Progenitor cell of endocrine pancreas (in vitro differentiated cells): ENCODE results near the gene LCP2. TPM values are rescaled to one million over a fixed set of nuclear protein-coding genes. Genes with fewer than 3 reads are reported as not detected.

Experiments used
- DNase-seq: peaks from one replicate; pipeline ENCODE4 v3.0.0; 2021; ENCODE audit warnings: low spot score; ENCODE audit not compliant: unreplicated experiment
- H3K27ac Mint-ChIP-seq: 2 replicates; pipeline ENCODE4 v1.8.0; 2021; ENCODE audit warnings: mild to moderate bottlenecking, moderate library complexity, mixed read lengths
- H3K27me3 Mint-ChIP-seq: 2 replicates; pipeline ENCODE4 v1.8.0; 2021; ENCODE audit warnings: mixed read lengths
- H3K36me3 Mint-ChIP-seq: 2 replicates; pipeline ENCODE4 v1.8.0; 2022; ENCODE audit warnings: mixed read lengths; ENCODE audit not compliant: insufficient read depth
- H3K4me1 Mint-ChIP-seq: 2 replicates; pipeline ENCODE4 v1.8.0; 2021; ENCODE audit warnings: low read depth, mixed read lengths
- H3K4me3 Mint-ChIP-seq: 2 replicates; pipeline ENCODE4 v1.8.0; 2021; ENCODE audit warnings: low read depth, mild to moderate bottlenecking, moderate library complexity, mixed read lengths
- H3K9me3 Mint-ChIP-seq: 2 replicates; pipeline ENCODE4 v1.8.0; 2021; ENCODE audit warnings: low read depth, mixed read lengths
- CTCF ChIP-seq: fragments of 200-600 bp; sonication (generic); IDR thresholded peaks from one replicate; pipeline ENCODE4 v1.5.0; 2021; ENCODE audit warnings: antibody characterized with exemption, mild to moderate bottlenecking; ENCODE audit not compliant: unreplicated experiment
- total RNA-seq: library from RNA; stranded (reverse); gene quantifications from 2 replicates; pipeline ENCODE4 v1.2.1, GENCODE V29; 2021

Gene LCP2
- total RNA-seq, 1 donor from 2014 or later = not detected

- DNase-seq = no peak
- Mint-ChIP-seq H3K27me3 (peaks cover 58% of the 10 kb centered on the region), H3K4me1 (peaks cover 2% of the 10 kb centered on the region), H3K27ac (no peak overlapping the region), H3K9me3 (no peaks in the 10 kb centered on the region), H3K36me3 (no peaks in the 10 kb centered on the region), H3K4me3 (no peak overlapping the region)
- no peak for TF ChIP-seq CTCF
Measured at GRCh38 chr5:170268153-170268689, 29.4 kb downstream of the LCP2 start.

GRCh38 chr5:170267431-170268152, 30.0 kb downstream of the LCP2 start:
- no peak overlapping the region for H3K27ac Mint-ChIP-seq
- H3K4me1 Mint-ChIP-seq = peaks cover 2% of the 10 kb centered on the region
- no peak overlapping the region for H3K4me3 Mint-ChIP-seq

DNA sequence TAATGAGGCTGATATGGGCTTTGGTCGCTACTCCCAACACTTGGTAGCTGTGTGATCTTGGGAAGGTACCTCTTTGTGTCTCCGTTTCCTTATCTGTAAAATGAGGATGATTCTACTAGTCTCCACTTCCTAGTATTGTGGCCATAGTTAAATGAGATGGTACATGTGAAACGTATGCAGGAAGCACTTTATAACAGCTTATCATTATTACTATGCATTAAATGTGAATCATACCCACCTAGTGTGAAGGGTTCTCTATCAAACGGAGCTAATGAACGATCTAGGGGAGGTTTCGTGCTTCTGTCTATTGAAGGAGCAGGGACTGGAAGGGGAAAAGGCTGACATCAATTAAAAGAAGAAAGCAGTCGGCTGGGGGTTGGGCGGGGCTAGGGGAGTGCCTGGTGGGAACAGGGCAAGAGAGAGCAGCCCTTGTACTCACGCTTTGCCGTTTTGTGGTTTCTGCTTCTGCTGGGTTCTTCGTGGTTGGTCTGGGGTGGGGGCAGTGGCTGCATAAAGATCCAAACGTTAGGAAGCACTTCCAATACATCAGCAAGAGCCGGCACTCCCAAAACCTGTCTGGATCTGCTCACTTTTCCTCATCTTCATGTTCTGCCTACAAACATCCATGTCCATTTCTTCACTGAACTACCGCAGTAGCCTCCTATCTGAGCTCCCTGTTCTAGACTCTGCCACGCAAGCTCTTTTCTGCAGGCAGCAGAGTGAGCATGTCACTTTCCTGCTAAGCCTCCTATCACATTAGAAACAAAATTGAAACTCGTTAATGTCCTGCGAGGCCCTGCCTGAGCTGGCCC, 30.8 kb downstream of the LCP2 start:
- no peaks in the 10 kb centered on the region for H3K36me3 Mint-ChIP-seq
- H3K27me3 Mint-ChIP-seq = peaks cover 64% of the 10 kb centered on the region
- no peak for TF ChIP-seq CTCF
- H3K4me1 Mint-ChIP-seq = peaks cover 2% of the 10 kb centered on the region
- H3K4me3 Mint-ChIP-seq = no peak overlapping the region
- no peaks in the 10 kb centered on the region for H3K9me3 Mint-ChIP-seq
- H3K27ac Mint-ChIP-seq = no peak overlapping the region
- no peak for DNase-seq

More at GRCh38 chr5:170267431-170268152, 30.0 kb downstream of the LCP2 start:
- no peaks in the 10 kb centered on the region for H3K9me3 Mint-ChIP-seq
- TF ChIP-seq CTCF = peak; percentile 80
- no peaks in the 10 kb centered on the region for H3K36me3 Mint-ChIP-seq
- peaks cover 60% of the 10 kb centered on the region for H3K27me3 Mint-ChIP-seq
- DNase-seq = peak; percentile 58

DNA sequence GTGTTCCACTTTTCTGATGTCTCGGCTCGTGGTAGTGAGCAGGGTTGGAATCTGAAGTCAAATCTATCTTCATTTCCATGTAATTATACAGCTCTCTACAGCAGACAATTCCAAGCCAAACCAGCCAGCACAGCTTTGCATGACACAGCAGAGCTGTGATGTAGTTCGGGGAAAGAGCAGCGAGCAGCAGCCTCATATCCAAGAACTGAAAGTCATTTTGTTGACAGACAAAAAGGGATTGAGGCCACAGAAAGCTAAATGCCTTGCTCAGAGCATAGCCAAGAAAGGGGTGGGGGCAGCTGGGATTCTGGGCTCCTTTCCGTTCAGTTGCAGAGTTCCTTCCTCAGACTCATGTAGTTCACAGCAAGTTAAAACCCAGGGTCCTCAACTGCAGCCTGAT, 32.1 kb downstream of the LCP2 start:
- Mint-ChIP-seq H3K36me3 (no peaks in the 10 kb centered on the region), H3K27ac (no peak overlapping the region), H3K27me3 (peaks cover 54% of the 10 kb centered on the region), H3K4me3 (no peak overlapping the region), H3K4me1 (peaks cover 2% of the 10 kb centered on the region), H3K9me3 (no peaks in the 10 kb centered on the region)
- no peak for DNase-seq
- TF ChIP-seq CTCF = no peak

DNA sequence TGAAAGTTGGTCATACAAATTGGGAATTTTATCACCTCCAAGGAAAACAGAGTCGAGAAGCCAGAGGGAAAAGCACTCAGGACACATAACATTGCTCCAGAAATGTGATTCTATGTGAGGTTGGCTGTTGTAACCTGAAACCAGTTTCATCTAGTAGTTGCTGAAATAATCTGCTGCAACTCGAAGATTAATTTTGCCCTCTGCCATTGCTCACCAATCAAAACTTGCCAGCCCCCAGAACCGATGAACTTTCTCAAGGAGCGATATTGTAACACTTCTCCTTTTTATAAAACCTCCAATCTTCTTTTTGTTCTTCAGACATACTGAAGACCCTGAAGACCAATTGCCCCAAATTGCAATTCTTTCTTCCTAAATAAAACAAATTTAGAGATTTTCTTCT, 33.7 kb downstream of the LCP2 start:
- Mint-ChIP-seq H3K9me3 (no peaks in the 10 kb centered on the region), H3K27ac (no peak overlapping the region), H3K36me3 (no peaks in the 10 kb centered on the region), H3K27me3 (peaks cover 53% of the 10 kb centered on the region), H3K4me1 (peaks cover 2% of the 10 kb centered on the region), H3K4me3 (no peak overlapping the region)
- TF ChIP-seq CTCF = no peak
- DNase-seq = no peak
